Astrocyte of the spinal cord (primary cell): ENCODE results near the gene GALNT14.

Experiments
- DNase-seq: peaks from one replicate; pipeline ENCODE4 v3.0.0; 2011; ENCODE audit warnings: low read depth, low spot score
- H3K4me3 ChIP-seq: 2 replicates; pipeline ENCODE4 v1.5.1; 2011; ENCODE audit warnings: low read depth, mild to moderate bottlenecking, low read length, moderate library complexity
- in situ Hi-C: cut with HindIII; loops from 2 replicates; pipeline ENCODE4 v1.10.0; 2017; ENCODE audit warnings: low sequenced_read_pairs
- TF ChIP-seq, protein P1 (sequence below): IDR thresholded peaks from 2 replicates; pipeline ENCODE4 v1.5.1; 2012; ENCODE audit warnings: low read depth, mild to moderate bottlenecking, low read length, inconsistent platforms

The GALNT14 gene

DNA sequence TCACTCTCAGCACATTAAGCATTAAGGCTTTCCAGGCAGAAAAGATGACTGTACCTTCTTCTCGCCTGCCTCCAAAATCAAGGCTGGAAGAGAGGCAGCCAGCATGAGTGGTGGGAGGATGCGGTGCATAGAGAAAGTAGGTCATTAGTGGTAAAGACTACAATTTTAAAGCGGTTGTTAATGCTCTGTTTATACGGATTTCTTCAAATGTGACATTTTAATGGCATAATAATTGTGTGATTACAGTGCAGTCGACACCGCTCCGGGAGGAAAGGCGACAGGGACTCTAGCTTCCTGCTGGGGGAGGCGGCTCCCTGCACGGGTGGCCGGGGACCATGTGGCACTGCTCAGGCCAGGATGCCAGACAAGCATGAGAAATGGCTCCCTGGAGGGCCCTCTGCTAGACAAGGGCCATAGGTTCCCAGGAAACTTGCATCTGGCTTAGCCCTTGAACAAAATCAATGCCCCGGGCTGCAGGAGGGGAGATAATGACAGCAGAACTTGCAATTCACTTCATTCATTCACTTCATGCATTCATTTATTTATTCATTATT is 129.6 kb downstream of the GALNT14 start:
- TF ChIP-seq, protein P1, sequence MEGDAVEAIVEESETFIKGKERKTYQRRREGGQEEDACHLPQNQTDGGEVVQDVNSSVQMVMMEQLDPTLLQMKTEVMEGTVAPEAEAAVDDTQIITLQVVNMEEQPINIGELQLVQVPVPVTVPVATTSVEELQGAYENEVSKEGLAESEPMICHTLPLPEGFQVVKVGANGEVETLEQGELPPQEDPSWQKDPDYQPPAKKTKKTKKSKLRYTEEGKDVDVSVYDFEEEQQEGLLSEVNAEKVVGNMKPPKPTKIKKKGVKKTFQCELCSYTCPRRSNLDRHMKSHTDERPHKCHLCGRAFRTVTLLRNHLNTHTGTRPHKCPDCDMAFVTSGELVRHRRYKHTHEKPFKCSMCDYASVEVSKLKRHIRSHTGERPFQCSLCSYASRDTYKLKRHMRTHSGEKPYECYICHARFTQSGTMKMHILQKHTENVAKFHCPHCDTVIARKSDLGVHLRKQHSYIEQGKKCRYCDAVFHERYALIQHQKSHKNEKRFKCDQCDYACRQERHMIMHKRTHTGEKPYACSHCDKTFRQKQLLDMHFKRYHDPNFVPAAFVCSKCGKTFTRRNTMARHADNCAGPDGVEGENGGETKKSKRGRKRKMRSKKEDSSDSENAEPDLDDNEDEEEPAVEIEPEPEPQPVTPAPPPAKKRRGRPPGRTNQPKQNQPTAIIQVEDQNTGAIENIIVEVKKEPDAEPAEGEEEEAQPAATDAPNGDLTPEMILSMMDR: no peak
- H3K4me3 ChIP-seq: no peak overlapping the region
- in situ Hi-C loops: no loop called here
- no peak for DNase-seq

DNA sequence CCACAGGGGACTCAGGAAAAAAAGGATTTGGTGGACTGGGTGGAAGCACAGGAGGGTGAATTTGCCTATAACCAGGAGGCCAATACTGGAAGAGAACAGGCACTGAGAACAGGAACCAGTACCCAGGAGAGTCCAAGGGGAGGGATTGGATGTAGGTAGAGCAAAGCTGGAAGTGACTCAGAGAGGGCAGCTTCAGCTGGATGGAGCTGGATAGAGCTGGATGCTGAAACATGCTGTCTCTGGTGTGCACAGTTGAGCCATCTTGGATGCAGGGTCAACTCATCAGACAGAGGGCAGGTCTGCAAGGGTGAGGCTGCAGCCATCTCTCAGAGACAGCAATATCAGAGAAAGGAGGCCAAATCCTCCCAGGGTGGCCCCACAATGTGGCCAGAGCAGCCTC is 134.0 kb downstream of the GALNT14 start:
- in situ Hi-C loops: no loop called here
- no peak for DNase-seq
- TF ChIP-seq, protein P1: no peak
- no peak overlapping the region for H3K4me3 ChIP-seq

DNA sequence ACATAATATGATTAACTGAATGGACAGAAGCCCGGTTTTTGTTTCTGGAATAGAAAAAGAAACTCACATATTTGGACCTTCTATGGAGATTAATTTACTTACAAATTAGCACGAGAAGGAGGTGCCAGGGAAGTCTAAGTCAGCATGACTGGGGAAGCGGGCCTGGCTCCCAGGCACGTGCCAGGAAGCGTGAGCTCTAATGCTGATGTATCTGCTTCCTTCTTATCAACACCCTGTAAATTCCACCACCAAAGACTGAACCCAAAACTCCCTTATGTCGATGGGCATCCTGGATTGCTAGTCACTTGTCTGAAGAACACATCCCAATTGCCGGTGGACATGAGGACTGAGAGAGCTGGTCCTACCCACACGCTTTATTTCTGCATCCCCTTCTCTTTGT is 134.5 kb downstream of the GALNT14 start:
- TF ChIP-seq, protein P1: no peak
- no peak for DNase-seq
- in situ Hi-C loops: no loop called here
- no peak overlapping the region for H3K4me3 ChIP-seq

DNA sequence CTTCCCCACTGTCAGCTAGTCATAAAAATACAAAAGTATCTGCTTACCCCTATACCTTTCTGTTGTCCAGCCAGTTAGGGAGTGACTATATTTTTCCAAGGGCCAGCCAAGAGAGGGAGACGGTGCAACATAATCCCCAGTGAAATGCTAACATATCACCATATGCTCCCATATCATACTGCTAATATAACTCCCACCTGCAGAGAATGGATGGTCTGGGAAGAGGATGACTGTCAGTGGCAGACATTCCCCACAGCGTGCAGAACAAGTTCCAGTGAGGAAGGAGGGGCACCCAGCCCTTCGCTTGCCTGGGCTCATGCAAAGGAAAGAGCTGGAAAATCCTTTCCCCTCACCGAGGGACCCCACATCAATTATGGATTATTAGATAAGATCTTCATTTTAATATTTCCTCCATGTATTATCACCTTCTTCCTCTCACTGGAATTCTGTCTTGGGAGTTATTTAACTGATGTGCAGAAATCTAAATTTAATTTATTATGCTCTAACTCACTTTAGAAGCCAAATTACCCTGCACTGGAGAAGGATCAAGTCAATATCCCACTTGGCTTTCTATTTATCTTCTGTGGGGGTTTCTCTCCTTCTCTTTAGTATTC is 135.6 kb downstream of the GALNT14 start:
- TF ChIP-seq, protein P1: no peak
- DNase-seq: no peak
- in situ Hi-C loops: no loop called here
- no peak overlapping the region for H3K4me3 ChIP-seq

DNA sequence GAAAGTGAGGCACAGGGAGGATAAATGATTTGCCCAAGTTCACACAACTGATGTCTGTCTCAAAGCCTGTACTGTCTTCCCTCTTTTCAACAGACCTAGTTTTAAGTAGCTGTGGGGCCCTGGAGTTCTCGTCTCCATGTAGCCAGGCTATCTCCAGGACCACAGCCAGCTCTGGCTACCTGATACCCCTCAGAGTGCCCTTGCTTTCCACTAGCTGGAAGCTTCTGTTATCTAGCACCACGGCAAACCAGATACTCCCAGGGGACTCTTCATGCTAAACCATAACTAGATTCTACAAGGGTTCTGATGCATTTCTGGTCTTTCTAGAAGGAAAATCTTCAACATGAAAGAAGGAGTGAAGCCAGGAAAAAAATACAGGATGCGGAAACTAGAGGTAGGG is 137.3 kb downstream of the GALNT14 start:
- DNase-seq: no peak
- no peak overlapping the region for H3K4me3 ChIP-seq
- TF ChIP-seq, protein P1: no peak
- in situ Hi-C loops: no loop called here

DNA sequence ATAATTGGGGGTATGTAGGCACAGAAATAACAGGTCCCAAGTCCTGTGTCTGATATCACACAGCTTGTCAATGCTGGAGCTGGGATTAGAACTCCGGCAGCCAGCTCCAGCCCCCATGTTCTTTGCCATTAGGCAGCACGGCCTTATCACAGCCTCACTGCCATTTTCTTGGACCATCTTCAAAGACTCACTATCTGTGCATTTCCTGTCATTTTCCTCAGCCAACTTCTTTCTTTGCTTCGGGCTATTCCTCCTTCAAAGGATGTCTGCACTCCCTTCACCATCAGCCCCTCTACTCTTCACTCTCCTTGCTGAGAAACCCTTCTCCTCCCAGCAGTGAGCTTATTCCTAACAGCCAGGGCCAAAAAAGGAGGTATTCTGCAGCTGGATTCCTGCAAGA is 139.6 kb downstream of the GALNT14 start:
- DNase-seq: no peak
- H3K4me3 ChIP-seq: no peak overlapping the region
- TF ChIP-seq, protein P1: no peak
- in situ Hi-C loops: no loop called here
